H1 (cell line): ENCODE data around the gene TNN. TPM values are rescaled to one million over a fixed set of nuclear protein-coding genes. Genes with fewer than 3 reads are reported as not detected.

Experiments used
- polyA plus RNA-seq, 7 experiments: library from polyadenylated mRNA; depleted of rRNA in 3 of 7; stranded (reverse) in 5 of 7; unstranded in 2 of 7; fragments of >200 nt in 5 of 7; fragments of 200-250 nt in 2 of 7; gene quantifications; 1 replicate in 5 of 7; 2 replicates in 1 of 7; 4 replicates in 1 of 7; pipeline versions ENCODE4 v1.2.1 to v1.2.3, GENCODE V29; 2011 to 2013; ENCODE audit warnings: missing spikeins in 2 of 7, mixed read lengths in 2 of 7
- total RNA-seq: library from RNA; stranded (reverse); fragmentation: NEBNext Ultra II Directional; extraction: Animal tissue kit (Norgen Biotek cat#: 25700); gene quantifications from 2 replicates; pipeline ENCODE4 v1.2.1, GENCODE V29; 2021
- TF ChIP-seq, protein P1 (sequence below), 3 experiments: IDR thresholded peaks; 1 replicate in 2 of 3; 2 replicates in 1 of 3; pipeline versions ENCODE4 v1.5.1 to v1.6.1; 2011; ENCODE audit warnings: low read length in 3 of 3, mild to moderate bottlenecking in 3 of 3, inconsistent platforms in 2 of 3, low read depth in 1 of 3, moderate library complexity in 1 of 3; ENCODE audit not compliant: insufficient read depth in 1 of 3; ENCODE audit errors: control extremely low read depth in 1 of 3

The TNN gene
- total and polyA plus RNA-seq, 2 of the 8 experiments (the other 6 are each of a cell fraction or from before 2014, with no cell fraction given), result 0.21 to 0.30 TPM

DNA sequence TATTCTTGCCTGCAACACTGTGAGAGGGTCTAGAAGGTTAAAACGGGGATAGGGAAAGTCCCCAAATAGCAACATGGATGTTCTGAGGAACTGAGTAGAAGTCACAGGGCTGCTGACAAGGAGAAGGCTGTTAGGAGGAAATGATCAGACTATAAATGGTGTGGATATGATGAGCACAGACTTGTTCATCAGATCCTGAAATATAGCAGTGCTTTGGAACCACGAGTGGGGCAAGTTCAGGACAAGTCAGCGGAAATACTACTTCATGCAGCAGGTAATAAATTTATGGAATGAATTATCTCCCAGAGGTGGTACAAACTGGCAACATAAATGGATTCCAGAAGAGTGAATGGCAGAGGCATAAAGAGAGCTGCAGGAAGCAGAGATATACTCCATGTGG is 128.2 kb downstream of the TNN start (continued):
- TF ChIP-seq, protein P1, sequence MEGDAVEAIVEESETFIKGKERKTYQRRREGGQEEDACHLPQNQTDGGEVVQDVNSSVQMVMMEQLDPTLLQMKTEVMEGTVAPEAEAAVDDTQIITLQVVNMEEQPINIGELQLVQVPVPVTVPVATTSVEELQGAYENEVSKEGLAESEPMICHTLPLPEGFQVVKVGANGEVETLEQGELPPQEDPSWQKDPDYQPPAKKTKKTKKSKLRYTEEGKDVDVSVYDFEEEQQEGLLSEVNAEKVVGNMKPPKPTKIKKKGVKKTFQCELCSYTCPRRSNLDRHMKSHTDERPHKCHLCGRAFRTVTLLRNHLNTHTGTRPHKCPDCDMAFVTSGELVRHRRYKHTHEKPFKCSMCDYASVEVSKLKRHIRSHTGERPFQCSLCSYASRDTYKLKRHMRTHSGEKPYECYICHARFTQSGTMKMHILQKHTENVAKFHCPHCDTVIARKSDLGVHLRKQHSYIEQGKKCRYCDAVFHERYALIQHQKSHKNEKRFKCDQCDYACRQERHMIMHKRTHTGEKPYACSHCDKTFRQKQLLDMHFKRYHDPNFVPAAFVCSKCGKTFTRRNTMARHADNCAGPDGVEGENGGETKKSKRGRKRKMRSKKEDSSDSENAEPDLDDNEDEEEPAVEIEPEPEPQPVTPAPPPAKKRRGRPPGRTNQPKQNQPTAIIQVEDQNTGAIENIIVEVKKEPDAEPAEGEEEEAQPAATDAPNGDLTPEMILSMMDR (IDR thresholded peaks at IDR 0.05; ENCODE audit: control extremely low read depth in 1 of 3, insufficient read depth in 1 of 3, low read depth in 1 of 3, low read length in 3 of 3), result no peak
- TF ChIP-seq, all 59 proteins: peak for 0
